OCI-LY3 (cell line): ENCODE measurements around the gene RPS6KA2.

Experiments used
- CTCF ChIP-seq: fragments of 200-600, 300-600 bp; sonication (generic); IDR thresholded peaks from 2 replicates; pipeline ENCODE4 v1.5.1; 2014; ENCODE audit warnings: antibody characterized with exemption, low read length, low read depth
- EZH2phosphoT487 ChIP-seq: fragments of 200-600 bp; shearing (Covaris generic); IDR thresholded peaks from 2 replicates; pipeline ENCODE4 v1.6.1; 2018; ENCODE audit warnings: antibody characterized with exemption, mixed run types, low read depth

GRCh38 chr6:166595061-166595780 is 31.8 kb downstream of the RPS6KA2 start:
- TF ChIP-seq CTCF (no peak), EZH2phosphoT487 (no peak)
